ENCODE results near the gene PPM1J.

PPM1J gene

GRCh38 chr1:112718691-112719418 is 3.7 kb upstream of the PPM1J start:
- no peaks in the 10 kb centered on the region for H3K9me2 ChIP-seq (ENCODE audit: low read depth, low read length)
- H3K36me3 ChIP-seq (ENCODE audit: insufficient read depth, low read length), result no peaks in the 10 kb centered on the region
- H3F3A ChIP-seq (ENCODE audit: insufficient read depth, low read length), result no peaks in the 10 kb centered on the region
- no peak overlapping the region for H3K9ac ChIP-seq (ENCODE audit: low read length)
- H3K79me2 ChIP-seq (ENCODE audit: insufficient read depth, low read length), result no peaks in the 10 kb centered on the region
- H2AFZ ChIP-seq (ENCODE audit: low read length), result no peak overlapping the region
- peak overlapping the region; percentile 41; the same call in 1 of the 2 replicates for H3K4me2 ChIP-seq (ENCODE audit: low read length)
- peak; percentile 70 for TF ChIP-seq CTCF (IDR thresholded peaks at IDR 0.05; ENCODE audit: low read length)
- TF ChIP-seq EZH2 (IDR thresholded peaks at IDR 0.05; ENCODE audit: borderline replicate concordance, low read length), result no peak
- H3K9me3 ChIP-seq (ENCODE audit: low read length), result no peaks in the 10 kb centered on the region
- H4K20me1 ChIP-seq (ENCODE audit: insufficient read depth, low read length), result no peaks in the 10 kb centered on the region
- H3K4me1 ChIP-seq (ENCODE audit: insufficient read depth, low read length, severe bottlenecking), result peaks cover 19% of the 10 kb centered on the region
- no peak overlapping the region for H3K27ac ChIP-seq (ENCODE audit: low read depth, low read length, poor library complexity, severe bottlenecking)
- H3K4me3 ChIP-seq (ENCODE audit: low read depth, low read length, poor library complexity, severe bottlenecking), result no peak overlapping the region
- H3K27me3 ChIP-seq (ENCODE audit: insufficient read depth, low read length), result no peaks in the 10 kb centered on the region

- Histone ChIP-seq H3K27ac (ENCODE audit: low read depth, low read length, poor library complexity, severe bottlenecking) (no peak overlapping the region), H3K4me1 (ENCODE audit: insufficient read depth, low read length, severe bottlenecking) (peaks cover 19% of the 10 kb centered on the region), H3F3A (ENCODE audit: insufficient read depth, low read length) (no peaks in the 10 kb centered on the region), H3K36me3 (ENCODE audit: insufficient read depth, low read length) (no peaks in the 10 kb centered on the region), H3K27me3 (ENCODE audit: insufficient read depth, low read length) (no peaks in the 10 kb centered on the region), H3K9ac (ENCODE audit: low read length) (no peak overlapping the region), H3K4me2 (ENCODE audit: low read length) (no peak overlapping the region), H3K4me3 (ENCODE audit: low read depth, low read length, poor library complexity, severe bottlenecking) (no peak overlapping the region), H3K9me2 (ENCODE audit: low read depth, low read length) (no peaks in the 10 kb centered on the region), H3K9me3 (ENCODE audit: low read length) (no peaks in the 10 kb centered on the region), H3K79me2 (ENCODE audit: insufficient read depth, low read length) (no peaks in the 10 kb centered on the region), H2AFZ (ENCODE audit: low read length) (no peak overlapping the region), H4K20me1 (ENCODE audit: insufficient read depth, low read length) (no peaks in the 10 kb centered on the region)
- TF ChIP-seq EZH2 (IDR thresholded peaks at IDR 0.05; ENCODE audit: borderline replicate concordance, low read length) (no peak), CTCF (IDR thresholded peaks at IDR 0.05; ENCODE audit: low read length) (no peak)
These were observed 2.2 kb upstream of the PPM1J start for GRCh38 chr1:112717263-112717873.

GRCh38 chr1:112716133-112716720 is 1.1 kb upstream of the PPM1J start:
- no peaks in the 10 kb centered on the region for H3K36me3 ChIP-seq (ENCODE audit: insufficient read depth, low read length)
- H3K4me3 ChIP-seq (ENCODE audit: low read depth, low read length, poor library complexity, severe bottlenecking), result peak overlapping the region; percentile 52
- no peaks in the 10 kb centered on the region for H3K27me3 ChIP-seq (ENCODE audit: insufficient read depth, low read length)
- H3K9me3 ChIP-seq (ENCODE audit: low read length), result no peaks in the 10 kb centered on the region
- no peak overlapping the region for H2AFZ ChIP-seq (ENCODE audit: low read length)
- peak overlapping the region; percentile 65 for H3K4me2 ChIP-seq (ENCODE audit: low read length)
- H3F3A ChIP-seq (ENCODE audit: insufficient read depth, low read length), result no peaks in the 10 kb centered on the region
- H4K20me1 ChIP-seq (ENCODE audit: insufficient read depth, low read length), result no peaks in the 10 kb centered on the region
- H3K79me2 ChIP-seq (ENCODE audit: insufficient read depth, low read length), result no peaks in the 10 kb centered on the region
- H3K9ac ChIP-seq (ENCODE audit: low read length), result no peak overlapping the region
- no peaks in the 10 kb centered on the region for H3K9me2 ChIP-seq (ENCODE audit: low read depth, low read length)
- H3K4me1 ChIP-seq (ENCODE audit: insufficient read depth, low read length, severe bottlenecking), result peaks cover 24% of the 10 kb centered on the region
- H3K27ac ChIP-seq (ENCODE audit: low read depth, low read length, poor library complexity, severe bottlenecking), result no peak overlapping the region
- peak; percentile 94 for TF ChIP-seq CTCF (IDR thresholded peaks at IDR 0.05; ENCODE audit: low read length)
- TF ChIP-seq EZH2 (IDR thresholded peaks at IDR 0.05; ENCODE audit: borderline replicate concordance, low read length), result no peak
